VCaP (cell line): Measurements from ENCODE around the gene EVA1A.

Experiments
- H3K27ac ChIP-seq: fragments of 450-650 bp; 2 replicates; pipeline ENCODE4 v1.5.1; 2017
- CTCF ChIP-seq: fragments of 450-650 bp; conservative IDR thresholded peaks from 2 replicates; pipeline ENCODE4 v1.5.1; 2017; ENCODE audit warnings: mild to moderate bottlenecking, moderate library complexity

The EVA1A gene

GRCh38 chr2:75506101-75506697 lies 54.5 kb downstream of the EVA1A start:
- no peak for TF ChIP-seq CTCF
- no peak overlapping the region for H3K27ac ChIP-seq

DNA sequence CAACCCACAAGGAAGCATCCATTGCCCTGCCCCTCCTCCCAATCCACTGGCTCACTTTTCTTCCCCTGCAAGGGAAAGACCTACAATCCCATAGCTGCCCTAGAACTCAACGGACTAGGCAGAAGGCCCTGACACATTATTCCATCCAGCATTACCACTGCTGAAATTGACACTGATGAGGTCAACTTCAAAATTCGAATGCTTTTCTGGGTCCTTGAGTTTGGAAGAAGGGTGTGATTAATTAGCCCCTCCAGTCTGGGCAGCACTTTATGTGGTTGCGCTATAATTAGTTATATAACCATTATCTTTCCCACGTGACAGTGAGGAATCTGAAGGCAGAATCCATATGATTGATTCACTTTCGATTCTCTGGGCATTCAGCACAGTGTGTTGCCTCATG lies 55.7 kb downstream of the EVA1A start:
- no peak overlapping the region for H3K27ac ChIP-seq
- no peak for TF ChIP-seq CTCF

DNA sequence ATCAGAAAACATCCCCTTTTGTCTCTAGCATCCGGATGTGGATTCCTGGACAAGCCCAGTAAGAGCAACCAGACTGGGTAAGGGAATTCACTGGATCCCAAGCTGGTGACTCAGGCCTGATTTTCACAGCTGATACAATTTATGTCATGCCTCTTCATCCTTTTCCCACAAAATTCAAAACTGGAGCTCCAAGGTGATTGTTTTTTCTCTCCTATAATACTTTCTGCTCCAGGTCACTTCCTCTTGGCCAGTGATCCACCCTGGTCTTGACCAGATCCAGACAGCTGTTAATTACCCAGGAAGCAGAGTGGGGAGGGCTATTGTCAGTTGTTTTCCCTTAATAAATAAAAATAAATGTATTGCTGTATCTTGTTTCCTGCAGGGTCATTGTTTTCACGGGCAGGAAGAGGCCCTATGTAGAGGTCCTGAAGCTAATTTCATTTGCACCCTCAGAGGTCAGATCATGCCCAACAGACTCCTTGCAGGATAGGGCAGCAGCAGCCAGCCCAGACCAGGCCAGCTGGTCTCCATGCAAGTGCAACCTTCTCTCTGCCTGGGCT lies 57.6 kb downstream of the EVA1A start:
- TF ChIP-seq CTCF = no peak
- H3K27ac ChIP-seq = no peak overlapping the region

DNA sequence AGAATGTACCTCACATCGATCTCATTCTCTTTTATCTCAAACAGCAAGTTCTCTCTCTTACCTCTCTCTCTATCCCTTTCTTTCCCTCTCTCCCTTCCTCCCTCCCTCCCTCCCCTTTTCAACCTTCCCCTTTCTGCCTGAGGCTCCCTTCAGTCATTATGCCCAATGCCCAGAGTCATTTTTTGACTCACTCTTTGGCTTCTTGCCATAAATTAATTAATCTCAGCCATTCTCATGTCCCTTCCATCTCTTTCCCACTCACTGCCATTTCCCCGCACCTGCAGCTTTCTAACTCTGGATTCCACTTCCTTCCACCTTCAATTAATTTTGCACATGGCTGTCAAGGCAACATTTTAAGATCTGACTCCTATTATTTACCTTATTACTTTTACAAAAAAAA lies 60.1 kb downstream of the EVA1A start:
- H3K27ac ChIP-seq = no peak overlapping the region
- TF ChIP-seq CTCF = no peak

DNA sequence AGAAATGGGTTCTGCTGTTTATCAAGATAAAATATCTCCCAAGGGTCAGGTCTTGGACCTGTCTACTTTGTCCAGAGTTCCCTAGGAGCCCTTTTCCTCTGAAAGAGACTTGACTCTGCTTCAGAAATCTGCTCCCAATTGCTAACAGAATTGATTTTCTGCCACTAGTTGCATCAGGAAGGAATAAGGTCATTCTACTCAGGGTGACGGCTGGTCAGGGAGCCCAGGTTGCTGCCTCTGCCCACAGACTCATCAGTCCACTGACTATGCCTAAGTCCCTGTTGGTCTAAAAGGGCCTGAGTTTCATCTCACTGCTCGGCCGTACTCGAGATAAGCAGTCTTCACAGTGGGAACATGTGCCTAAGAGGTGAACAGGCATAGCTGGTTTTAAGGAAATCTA lies 61.2 kb downstream of the EVA1A start:
- no peak for TF ChIP-seq CTCF
- H3K27ac ChIP-seq = no peak overlapping the region

DNA sequence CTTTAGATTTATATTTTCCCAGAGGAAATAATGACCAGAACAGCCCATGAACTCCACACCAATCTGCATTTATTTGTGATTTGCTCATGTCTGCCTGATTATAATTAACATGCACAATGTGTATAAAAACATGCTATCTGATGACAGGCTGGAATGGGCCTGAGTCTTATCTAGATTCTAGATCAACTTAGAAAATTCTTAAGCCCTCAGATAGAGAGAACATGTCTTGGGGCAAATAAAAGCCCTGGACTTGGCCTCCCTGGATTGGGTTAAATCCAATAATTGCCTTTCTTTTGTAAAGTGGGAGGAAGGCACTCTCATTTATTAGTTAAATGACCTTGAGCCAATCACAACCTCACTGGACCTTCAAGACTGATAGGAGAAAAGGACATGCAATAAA lies 61.8 kb downstream of the EVA1A start:
- TF ChIP-seq CTCF = no peak
- no peak overlapping the region for H3K27ac ChIP-seq

DNA sequence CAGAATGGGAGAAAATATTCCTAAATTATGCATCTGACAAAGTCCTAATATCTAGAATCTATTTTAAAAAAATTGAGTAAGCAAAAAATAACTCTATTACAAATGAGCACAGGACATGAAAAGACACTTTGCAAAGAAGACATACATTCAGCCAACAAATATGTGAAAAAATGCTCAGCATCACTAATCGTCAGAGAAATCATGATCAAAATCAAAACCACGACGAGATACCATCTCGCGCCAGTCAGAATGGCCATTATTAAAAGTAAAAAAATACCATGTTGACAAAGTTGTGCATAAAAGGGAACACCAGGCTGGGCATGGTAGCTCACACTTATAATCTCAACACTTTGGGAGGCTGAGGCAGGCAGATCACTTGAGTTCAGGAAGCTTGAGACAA lies 63.5 kb downstream of the EVA1A start:
- H3K27ac ChIP-seq = no peak overlapping the region
- TF ChIP-seq CTCF = no peak
